Gastrocnemius medialis (tissue), 4 donors: ENCODE data around the gene KLHL15.

Experiments used
- CTCF ChIP-seq, 5 experiments: fragments of 450-650 bp in 3 of 5; fragments of 200-600 bp in 2 of 5; sonication (generic) in 2 of 5; IDR thresholded peaks in 4 of 5; conservative IDR thresholded peaks in 1 of 5; 1 replicate in 4 of 5; 2 replicates in 1 of 5; pipeline ENCODE4 v1.5.1; 2016 to 2019; ENCODE audit warnings: antibody characterized with exemption in 5 of 5, mild to moderate bottlenecking in 3 of 5, moderate library complexity in 3 of 5
- POLR2A ChIP-seq, 2 donors: fragments of 450-650 bp; IDR thresholded peaks; one replicate each; pipeline ENCODE4 v1.6.1; 2017; ENCODE audit warnings: antibody characterized with exemption in 2 of 2, mild to moderate bottlenecking in 2 of 2, moderate library complexity in 2 of 2

GRCh38 chrX:24034485-24034884 is 7.5 kb upstream of the KLHL15 start:
- no peak for TF ChIP-seq CTCF (IDR thresholded peaks at IDR 0.05 in 4 of 5, conservative IDR thresholded peaks at IDR 0.05 in 1 of 5)
- TF ChIP-seq POLR2A (IDR thresholded peaks at IDR 0.05) = no peak
